Lower leg skin (tissue), 3 donors: ENCODE results near the gene USP17L26.
"Not testable (repeated sequence)": the region's sequence is repeated elsewhere in the genome, so short reads cannot be mapped to it uniquely, and the experiment has no call there.

Experiments used
- CTCF ChIP-seq, 3 donors: fragments of 450-650 bp; IDR thresholded peaks; one replicate each; pipeline ENCODE4 v1.5.1; 2016; ENCODE audit warnings: antibody characterized with exemption in 3 of 3, mild to moderate bottlenecking in 3 of 3, moderate library complexity in 2 of 3
- POLR2A ChIP-seq, 2 donors: fragments of 450-650 bp; IDR thresholded peaks; one replicate each; pipeline ENCODE4 v1.6.1; 2016 to 2017; ENCODE audit warnings: antibody characterized with exemption in 2 of 2, mild to moderate bottlenecking in 1 of 2, moderate library complexity in 1 of 2

GRCh38 chr4:9362829-9363228 lies 28.4 kb downstream of the USP17L26 start, which contains the start of gene USP17L30:
- TF ChIP-seq POLR2A, CTCF (IDR thresholded peaks at IDR 0.05): not testable (repeated sequence)
